Hepatocyte (in vitro differentiated cells): Measurements from ENCODE around the gene DIAPH3. TPM values are rescaled to one million over a fixed set of nuclear protein-coding genes. Genes with fewer than 3 reads are reported as not detected.

ENCODE experiments used
- DNase-seq: peaks from one replicate; pipeline ENCODE4 v3.0.0-alpha.2; 2016; ENCODE audit warnings: low spot score
- H2AFZ ChIP-seq: fragments of 200-600 bp; sonication (generic); 2 replicates; pipeline ENCODE4 v1.6.0; 2016; ENCODE audit warnings: antibody characterized with exemption, mild to moderate bottlenecking
- H3K27ac ChIP-seq: fragments of 200-600 bp; sonication (generic); 2 replicates; pipeline ENCODE4 v1.5.1; 2016; ENCODE audit warnings: mild to moderate bottlenecking
- H3K27me3 ChIP-seq: fragments of 200-600 bp; sonication (generic); 2 replicates; pipeline ENCODE4 v1.6.1; 2016
- H3K36me3 ChIP-seq: fragments of 200-600 bp; sonication (generic); replicated peaks from 2 replicates; pipeline ENCODE4 v1.5.1; 2016; ENCODE audit warnings: low read depth; ENCODE audit not compliant: insufficient read depth
- H3K4me1 ChIP-seq: fragments of 200-600 bp; sonication (generic); 2 replicates; pipeline ENCODE4 v1.5.1; 2016; ENCODE audit warnings: mild to moderate bottlenecking, moderate library complexity; ENCODE audit not compliant: insufficient read depth
- H3K4me2 ChIP-seq: fragments of 200-600 bp; sonication (generic); 2 replicates; pipeline ENCODE4 v1.6.0; 2016
- H3K4me3 ChIP-seq: fragments of 200-600 bp; sonication (generic); 2 replicates; pipeline ENCODE4 v1.5.1; 2016; ENCODE audit warnings: mild to moderate bottlenecking
- H3K79me2 ChIP-seq: fragments of 200-600 bp; sonication (generic); 2 replicates; pipeline ENCODE4 v1.6.0; 2017; ENCODE audit warnings: mild to moderate bottlenecking
- H3K9me2 ChIP-seq: fragments of 200-600 bp; sonication (generic); replicated peaks from 2 replicates; pipeline ENCODE4 v1.6.0; 2017; ENCODE audit warnings: mild to moderate bottlenecking; ENCODE audit not compliant: insufficient read depth
- H3K9me3 ChIP-seq: fragments of 200-600 bp; sonication (generic); 2 replicates; pipeline ENCODE4 v1.5.1; 2016; ENCODE audit warnings: low read depth, mild to moderate bottlenecking
- H4K20me1 ChIP-seq: fragments of 200-600 bp; sonication (generic); 2 replicates; pipeline ENCODE4 v1.6.0; 2016; ENCODE audit warnings: mild to moderate bottlenecking; ENCODE audit not compliant: insufficient read depth, poor library complexity, severe bottlenecking
- CTCF ChIP-seq: fragments of 200-600 bp; sonication (generic); IDR thresholded peaks from 2 replicates; pipeline ENCODE4 v1.5.1; 2016; ENCODE audit warnings: antibody characterized with exemption, mild to moderate bottlenecking; ENCODE audit not compliant: poor library complexity
- EZH2 ChIP-seq: fragments of 200-600 bp; sonication (generic); IDR thresholded peaks from 2 replicates; pipeline ENCODE4 v1.6.1; 2016; ENCODE audit warnings: antibody characterized with exemption, mild to moderate bottlenecking, borderline replicate concordance
- EZH2phosphoT487 ChIP-seq: fragments of 200-600 bp; sonication (generic); IDR thresholded peaks from one replicate; pipeline ENCODE4 v1.6.1; 2018; ENCODE audit warnings: antibody characterized with exemption, mild to moderate bottlenecking, low read depth, moderate library complexity; ENCODE audit not compliant: unreplicated experiment, severe bottlenecking
- WGBS: methylation state at CpG from one replicate; pipeline ENCODE4 v1.1.6; 2016; ENCODE audit warnings: low lambda C conversion rate; ENCODE audit errors: missing lambda C conversion rate; 5-methylcytosine and 5-hydroxymethylcytosine counted together
- polyA plus RNA-seq: library from polyadenylated mRNA; unstranded; fragments of >200 nt; fragmentation: Nextera tagmentation; extraction: Ambion mirVana; gene quantifications from 2 replicates; pipeline ENCODE4 v1.2.1, GENCODE V29; 2016
- total RNA-seq: library from RNA; depleted of rRNA; stranded (reverse); fragments of >200 nt; gene quantifications from 2 replicates; pipeline ENCODE4 v1.2.3, GENCODE V29; 2014

Gene DIAPH3
- total and polyA plus RNA-seq, 2 experiments from 2014 or later, result 4.7 to 7.9 TPM

GRCh38 chr13:59873309-59873708, 290.4 kb downstream of the DIAPH3 start:
- Histone ChIP-seq H3K27ac (no peak overlapping the region), H2AFZ (no peak overlapping the region), H3K36me3 (no peaks in the 10 kb centered on the region), H3K27me3 (no peaks in the 10 kb centered on the region), H3K4me1 (no peaks in the 10 kb centered on the region), H3K79me2 (no peaks in the 10 kb centered on the region), H3K9me3 (no peaks in the 10 kb centered on the region), H3K4me3 (no peak overlapping the region), H3K4me2 (no peak overlapping the region), H4K20me1 (no peaks in the 10 kb centered on the region), H3K9me2 (peaks cover 2% of the 10 kb centered on the region)
- no peak for DNase-seq
- WGBS, result 85% methylated on average over 3 of the region's 3 CpGs
- TF ChIP-seq EZH2phosphoT487 (no peak), EZH2 (no peak), CTCF (no peak)

- Histone ChIP-seq H3K4me1 (no peaks in the 10 kb centered on the region), H3K27ac (no peak overlapping the region)
- 92% methylated on average over 5 of the region's 5 CpGs for WGBS
Measured at GRCh38 chr13:59867867-59868266, 295.9 kb downstream of the DIAPH3 start.

GRCh38 chr13:59865398-59865797, 298.3 kb downstream of the DIAPH3 start:
- WGBS, result 21% methylated on average over 3 of the region's 3 CpGs
- TF ChIP-seq EZH2, result no peak
- TF ChIP-seq CTCF, result no peak
- TF ChIP-seq EZH2phosphoT487, result no peak

More at GRCh38 chr13:59867867-59868266, 295.9 kb downstream of the DIAPH3 start:
- H3K27me3 ChIP-seq, result no peaks in the 10 kb centered on the region
- DNase-seq, result no peak
- no peak overlapping the region for H2AFZ ChIP-seq
- no peak overlapping the region for H3K4me3 ChIP-seq
- no peaks in the 10 kb centered on the region for H3K36me3 ChIP-seq
- no peaks in the 10 kb centered on the region for H4K20me1 ChIP-seq
- H3K9me2 ChIP-seq, result peaks cover 2% of the 10 kb centered on the region
- H3K9me3 ChIP-seq, result no peaks in the 10 kb centered on the region
- H3K4me2 ChIP-seq, result no peak overlapping the region
- no peaks in the 10 kb centered on the region for H3K79me2 ChIP-seq
- TF ChIP-seq EZH2 (no peak), CTCF (no peak), EZH2phosphoT487 (no peak)

GRCh38 chr13:59863621-59864020, 300.1 kb downstream of the DIAPH3 start:
- Histone ChIP-seq H3K79me2 (no peaks in the 10 kb centered on the region), H2AFZ (no peak overlapping the region), H3K27ac (no peak overlapping the region), H3K9me3 (no peaks in the 10 kb centered on the region), H3K27me3 (no peaks in the 10 kb centered on the region), H3K4me2 (no peak overlapping the region), H4K20me1 (no peaks in the 10 kb centered on the region), H3K9me2 (no peaks in the 10 kb centered on the region), H3K4me3 (no peak overlapping the region), H3K36me3 (no peaks in the 10 kb centered on the region), H3K4me1 (no peaks in the 10 kb centered on the region)
- no peak for DNase-seq
- TF ChIP-seq EZH2 (no peak), EZH2phosphoT487 (no peak), CTCF (no peak)
- 90% methylated on average over 1 of the region's 1 CpG for WGBS

More at GRCh38 chr13:59865398-59865797, 298.3 kb downstream of the DIAPH3 start:
- H3K4me1 ChIP-seq, result no peaks in the 10 kb centered on the region
- no peak overlapping the region for H3K27ac ChIP-seq
- no peak for DNase-seq
- H3K9me2 ChIP-seq, result peaks cover 2% of the 10 kb centered on the region
- no peaks in the 10 kb centered on the region for H3K36me3 ChIP-seq
- H4K20me1 ChIP-seq, result no peaks in the 10 kb centered on the region
- H3K4me3 ChIP-seq, result no peak overlapping the region
- no peaks in the 10 kb centered on the region for H3K9me3 ChIP-seq
- H3K4me2 ChIP-seq, result no peak overlapping the region
- no peak overlapping the region for H2AFZ ChIP-seq
- no peaks in the 10 kb centered on the region for H3K27me3 ChIP-seq
- no peaks in the 10 kb centered on the region for H3K79me2 ChIP-seq
